ENCODE results near the gene RIPPLY3.

RIPPLY3 gene

GRCh38 chr21:36962098-36962780 lies 44.3 kb upstream of the RIPPLY3 start:
- Histone ChIP-seq H3K9ac (ENCODE audit: low read depth, low read length, poor library complexity) (no peak overlapping the region), H3K4me1 (ENCODE audit: control insufficient read depth in 2 of 2, insufficient read depth in 1 of 2, low read depth in 1 of 2, low read length in 2 of 2) (peaks cover 3 to 5% of the 10 kb centered on the region in 2 donors), H2BK120ac (ENCODE audit: low read depth, low read length) (no peak overlapping the region)

DNA sequence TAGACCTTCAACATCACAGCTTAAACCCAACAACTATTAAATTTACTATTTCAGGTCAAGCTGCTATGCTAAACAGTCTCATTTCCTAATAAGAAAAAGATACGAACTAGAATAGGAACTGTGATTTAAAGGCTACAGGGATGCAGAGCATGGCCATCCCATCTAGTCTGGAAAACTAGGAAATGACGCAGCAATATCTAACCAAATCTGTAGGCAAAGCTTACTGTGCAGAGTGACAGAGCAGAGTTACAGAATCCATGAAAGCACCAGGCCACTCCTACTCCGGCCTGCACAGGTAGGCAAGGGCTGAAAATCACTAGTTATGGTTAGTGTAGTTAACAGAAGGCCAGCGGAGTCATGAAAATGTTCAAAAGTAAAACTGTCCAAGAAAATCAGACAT lies 42.1 kb upstream of the RIPPLY3 start:
- Histone ChIP-seq H3K18ac (ENCODE audit: low read length) (no peak overlapping the region), H3K9ac (ENCODE audit: low read depth, low read length, poor library complexity) (no peak overlapping the region), H3K23ac (ENCODE audit: low read depth, low read length, poor library complexity) (no peak overlapping the region), H2BK15ac (ENCODE audit: low read length) (no peak overlapping the region), H3K4me1 (ENCODE audit: control insufficient read depth in 2 of 2, insufficient read depth in 1 of 2, low read depth in 1 of 2, low read length in 2 of 2) (peaks cover 3 to 7% of the 10 kb centered on the region in 2 donors), H3K4me2 (ENCODE audit: insufficient read depth, low read length, poor library complexity, severe bottlenecking) (no peak overlapping the region), H3K4ac (ENCODE audit: low read length) (no peak overlapping the region), H3K36me3 (replicated peaks in 1 of 2; ENCODE audit: control insufficient read depth in 2 of 2, insufficient read depth in 2 of 2, low read length in 2 of 2) (peaks cover 2 to 25% of the 10 kb centered on the region in 2 donors), H2BK120ac (ENCODE audit: low read depth, low read length) (no peak overlapping the region), H3K9me3 (replicated peaks in 1 of 2; ENCODE audit: control insufficient read depth in 2 of 2, insufficient read depth in 1 of 2, low read depth in 1 of 2, low read length in 2 of 2) (no peaks in the 10 kb centered on the region), H2BK5ac (ENCODE audit: low read length) (no peak overlapping the region), H2AK5ac (ENCODE audit: low read depth, low read length) (no peak overlapping the region), H3K27ac (replicated peaks; ENCODE audit: low read length) (no peak overlapping the region), H2AFZ (ENCODE audit: low read length) (no peak overlapping the region), H3K27me3 (ENCODE audit: control insufficient read depth in 3 of 3, insufficient read depth in 3 of 3, low read depth in 1 of 3, low read length in 3 of 3) (no peaks in the 10 kb centered on the region), H3K79me1 (ENCODE audit: low read depth, low read length) (peaks cover 2% of the 10 kb centered on the region), H3K14ac (ENCODE audit: low read length) (no peak overlapping the region), H2BK12ac (ENCODE audit: low read length) (no peak overlapping the region), H4K8ac (ENCODE audit: low read depth, low read length) (no peak overlapping the region), H3K4me3 (ENCODE audit: low read length in 2 of 2) (no peak overlapping the region), H4K91ac (ENCODE audit: low read depth, low read length, poor library complexity) (no peak overlapping the region)
- no peak for DNase-seq (ENCODE audit: low spot score)
- no CpG with 5 or more reads among the region's 4 CpGs for WGBS, 2 donors (ENCODE audit: extremely low coverage in 2 of 2, insufficient read length in 2 of 2, insufficient replicate concordance in 1 of 2)

More at GRCh38 chr21:36962098-36962780, 44.3 kb upstream of the RIPPLY3 start:
- no peak overlapping the region for H2AFZ ChIP-seq (ENCODE audit: low read length)
- no peak overlapping the region for H3K4me3 ChIP-seq (ENCODE audit: low read length in 2 of 2)
- no peak overlapping the region for H3K14ac ChIP-seq (ENCODE audit: low read length)
- no peak for DNase-seq (ENCODE audit: low spot score)
- H2BK15ac ChIP-seq (ENCODE audit: low read length): no peak overlapping the region
- H3K27me3 ChIP-seq (ENCODE audit: control insufficient read depth in 3 of 3, insufficient read depth in 3 of 3, low read depth in 1 of 3, low read length in 3 of 3): no peaks in the 10 kb centered on the region
- peaks cover 2 to 21% of the 10 kb centered on the region in 2 donors for H3K36me3 ChIP-seq (replicated peaks in 1 of 2; ENCODE audit: control insufficient read depth in 2 of 2, insufficient read depth in 2 of 2, low read length in 2 of 2)
- H4K91ac ChIP-seq (ENCODE audit: low read depth, low read length, poor library complexity): no peak overlapping the region
- H4K8ac ChIP-seq (ENCODE audit: low read depth, low read length): no peak overlapping the region
- no peak overlapping the region for H3K4me2 ChIP-seq (ENCODE audit: insufficient read depth, low read length, poor library complexity, severe bottlenecking)
- no peak overlapping the region for H3K4ac ChIP-seq (ENCODE audit: low read length)
- no peak overlapping the region for H2BK12ac ChIP-seq (ENCODE audit: low read length)
- no peak overlapping the region for H3K18ac ChIP-seq (ENCODE audit: low read length)
- H3K23ac ChIP-seq (ENCODE audit: low read depth, low read length, poor library complexity): no peak overlapping the region
- no peak overlapping the region for H2AK5ac ChIP-seq (ENCODE audit: low read depth, low read length)
- no peak overlapping the region for H2BK5ac ChIP-seq (ENCODE audit: low read length)
- peaks cover 2% of the 10 kb centered on the region for H3K79me1 ChIP-seq (ENCODE audit: low read depth, low read length)
- WGBS, 2 donors (ENCODE audit: extremely low coverage in 2 of 2, insufficient read length in 2 of 2, insufficient replicate concordance in 1 of 2): no CpG with 5 or more reads among the region's 11 CpGs
- H3K27ac ChIP-seq (replicated peaks; ENCODE audit: low read length): no peak overlapping the region
- no peaks in the 10 kb centered on the region for H3K9me3 ChIP-seq (replicated peaks in 1 of 2; ENCODE audit: control insufficient read depth in 2 of 2, insufficient read depth in 1 of 2, low read depth in 1 of 2, low read length in 2 of 2)

GRCh38 chr21:36964827-36965719 lies 41.4 kb upstream of the RIPPLY3 start:
- Histone ChIP-seq H3K36me3 (replicated peaks in 1 of 2; ENCODE audit: control insufficient read depth in 2 of 2, insufficient read depth in 2 of 2, low read length in 2 of 2) (peaks cover 2 to 20% of the 10 kb centered on the region in 2 donors), H3K4me2 (ENCODE audit: insufficient read depth, low read length, poor library complexity, severe bottlenecking) (no peak overlapping the region), H3K23ac (ENCODE audit: low read depth, low read length, poor library complexity) (no peak overlapping the region), H3K27me3 (ENCODE audit: control insufficient read depth in 3 of 3, insufficient read depth in 3 of 3, low read depth in 1 of 3, low read length in 3 of 3) (no peaks in the 10 kb centered on the region), H3K79me1 (ENCODE audit: low read depth, low read length) (peaks cover 4% of the 10 kb centered on the region), H3K9me3 (replicated peaks in 1 of 2; ENCODE audit: control insufficient read depth in 2 of 2, insufficient read depth in 1 of 2, low read depth in 1 of 2, low read length in 2 of 2) (no peaks in the 10 kb centered on the region), H2BK5ac (ENCODE audit: low read length) (no peak overlapping the region), H4K91ac (ENCODE audit: low read depth, low read length, poor library complexity) (no peak overlapping the region), H3K4me3 (ENCODE audit: low read length in 2 of 2) (peak overlapping the region in 1 of 2 donors; percentile 58), H3K27ac (replicated peaks; ENCODE audit: low read length) (no peak overlapping the region), H2AK5ac (ENCODE audit: low read depth, low read length) (no peak overlapping the region), H4K8ac (ENCODE audit: low read depth, low read length) (no peak overlapping the region), H3K18ac (ENCODE audit: low read length) (no peak overlapping the region), H3K4me1 (ENCODE audit: control insufficient read depth in 2 of 2, insufficient read depth in 1 of 2, low read depth in 1 of 2, low read length in 2 of 2) (peaks cover 3 to 7% of the 10 kb centered on the region in 2 donors), H3K14ac (ENCODE audit: low read length) (no peak overlapping the region), H3K9ac (ENCODE audit: low read depth, low read length, poor library complexity) (no peak overlapping the region), H3K4ac (ENCODE audit: low read length) (no peak overlapping the region), H2AFZ (ENCODE audit: low read length) (no peak overlapping the region), H2BK120ac (ENCODE audit: low read depth, low read length) (no peak overlapping the region), H2BK15ac (ENCODE audit: low read length) (no peak overlapping the region), H2BK12ac (ENCODE audit: low read length) (no peak overlapping the region)
- no CpG with 5 or more reads among the region's 8 CpGs for WGBS, 2 donors (ENCODE audit: extremely low coverage in 2 of 2, insufficient read length in 2 of 2, insufficient replicate concordance in 1 of 2)
- no peak for DNase-seq (ENCODE audit: low spot score)

DNA sequence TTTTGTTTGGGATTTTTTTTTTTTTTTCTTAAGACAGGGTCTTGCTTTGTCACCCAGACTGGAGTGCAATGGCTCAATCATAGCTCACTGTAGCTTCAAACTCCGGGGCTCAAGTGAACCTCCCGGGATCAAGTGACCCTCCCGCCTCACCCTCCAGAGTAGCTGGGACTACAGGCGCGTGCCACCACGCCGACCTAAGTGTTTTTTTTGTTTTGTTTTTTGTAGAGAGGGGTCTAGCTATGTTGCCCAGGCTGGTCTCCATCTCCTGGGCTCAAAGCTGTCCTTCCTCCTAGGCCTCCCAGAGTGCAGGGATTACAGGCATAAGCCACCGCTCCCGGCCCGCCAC lies 40.8 kb upstream of the RIPPLY3 start:
- H3K9ac ChIP-seq (ENCODE audit: low read depth, low read length, poor library complexity): peak overlapping the region; percentile 91
- H3K18ac ChIP-seq (ENCODE audit: low read length): peak overlapping the region; percentile 94
- no peak overlapping the region for H2BK12ac ChIP-seq (ENCODE audit: low read length)
- no peaks in the 10 kb centered on the region for H3K27me3 ChIP-seq (ENCODE audit: control insufficient read depth in 3 of 3, insufficient read depth in 3 of 3, low read depth in 1 of 3, low read length in 3 of 3)
- peak overlapping the region; percentile 72 for H4K8ac ChIP-seq (ENCODE audit: low read depth, low read length)
- H2AFZ ChIP-seq (ENCODE audit: low read length): peak overlapping the region; percentile 91
- no peak overlapping the region for H3K4ac ChIP-seq (ENCODE audit: low read length)
- no peak overlapping the region for H3K14ac ChIP-seq (ENCODE audit: low read length)
- no peaks in the 10 kb centered on the region for H3K9me3 ChIP-seq (replicated peaks in 1 of 2; ENCODE audit: control insufficient read depth in 2 of 2, insufficient read depth in 1 of 2, low read depth in 1 of 2, low read length in 2 of 2)
- no peak overlapping the region for H4K91ac ChIP-seq (ENCODE audit: low read depth, low read length, poor library complexity)
- peaks cover 3% of the 10 kb centered on the region for H3K79me1 ChIP-seq (ENCODE audit: low read depth, low read length)
- no peak overlapping the region for H3K23ac ChIP-seq (ENCODE audit: low read depth, low read length, poor library complexity)
- H2BK120ac ChIP-seq (ENCODE audit: low read depth, low read length): no peak overlapping the region
- DNase-seq (ENCODE audit: low spot score): no peak
- no CpG with 5 or more reads among the region's 10 CpGs for WGBS, 2 donors (ENCODE audit: extremely low coverage in 2 of 2, insufficient read length in 2 of 2, insufficient replicate concordance in 1 of 2)
- H2BK5ac ChIP-seq (ENCODE audit: low read length): no peak overlapping the region
- H2AK5ac ChIP-seq (ENCODE audit: low read depth, low read length): peak overlapping the region; percentile 75
- H3K4me1 ChIP-seq (ENCODE audit: control insufficient read depth in 2 of 2, insufficient read depth in 1 of 2, low read depth in 1 of 2, low read length in 2 of 2): peaks cover 3 to 7% of the 10 kb centered on the region in 2 donors
- H3K4me3 ChIP-seq (ENCODE audit: low read length in 2 of 2): peak overlapping the region; percentile 58 to 97
- peak overlapping the region; percentile 67 for H3K27ac ChIP-seq (replicated peaks; ENCODE audit: low read length)
- H3K4me2 ChIP-seq (ENCODE audit: insufficient read depth, low read length, poor library complexity, severe bottlenecking): peak overlapping the region; percentile 66
- peaks cover 2 to 14% of the 10 kb centered on the region in 2 donors for H3K36me3 ChIP-seq (replicated peaks in 1 of 2; ENCODE audit: control insufficient read depth in 2 of 2, insufficient read depth in 2 of 2, low read length in 2 of 2)
- no peak overlapping the region for H2BK15ac ChIP-seq (ENCODE audit: low read length)
